C4-2B (cell line): ENCODE data around the gene CHCHD3.

Experiments used
- H3K27ac ChIP-seq: fragments of 450-650 bp; 2 replicates; pipeline ENCODE4 v1.5.1; 2017
- CTCF ChIP-seq: fragments of 450-650 bp; conservative IDR thresholded peaks from 2 replicates; pipeline ENCODE4 v1.5.1; 2017; ENCODE audit warnings: mild to moderate bottlenecking
- ZFX ChIP-seq: fragments of 450-650 bp; IDR thresholded peaks from 2 replicates; pipeline ENCODE4 v1.6.1; 2017

CHCHD3 gene

GRCh38 chr7:133007961-133008360 lies 73.9 kb downstream of the CHCHD3 start:
- TF ChIP-seq ZFX = no peak
- H3K27ac ChIP-seq = no peak overlapping the region

- H3K27ac ChIP-seq = no peak overlapping the region
- TF ChIP-seq CTCF (no peak), ZFX (no peak)
Observed at GRCh38 chr7:133003052-133003910, 78.6 kb downstream of the CHCHD3 start.

GRCh38 chr7:133001727-133002126 lies 80.2 kb downstream of the CHCHD3 start:
- H3K27ac ChIP-seq = no peak overlapping the region
- no peak for TF ChIP-seq CTCF
- no peak for TF ChIP-seq ZFX

GRCh38 chr7:132999845-133000244 lies 82.0 kb downstream of the CHCHD3 start:
- TF ChIP-seq ZFX (no peak), CTCF (no peak)
- H3K27ac ChIP-seq = no peak overlapping the region

- TF ChIP-seq CTCF = no peak
- TF ChIP-seq ZFX = no peak
- no peak overlapping the region for H3K27ac ChIP-seq
Observed at GRCh38 chr7:132998763-132999162, 83.1 kb downstream of the CHCHD3 start.

- no peak overlapping the region for H3K27ac ChIP-seq
- TF ChIP-seq ZFX (no peak), CTCF (no peak)
Observed at GRCh38 chr7:132997505-132997904, 84.4 kb downstream of the CHCHD3 start.

GRCh38 chr7:132996581-132997242 lies 85.2 kb downstream of the CHCHD3 start:
- no peak for TF ChIP-seq CTCF
- no peak for TF ChIP-seq ZFX
- H3K27ac ChIP-seq = no peak overlapping the region
